ENCODE data around the gene MTG1.

DNA sequence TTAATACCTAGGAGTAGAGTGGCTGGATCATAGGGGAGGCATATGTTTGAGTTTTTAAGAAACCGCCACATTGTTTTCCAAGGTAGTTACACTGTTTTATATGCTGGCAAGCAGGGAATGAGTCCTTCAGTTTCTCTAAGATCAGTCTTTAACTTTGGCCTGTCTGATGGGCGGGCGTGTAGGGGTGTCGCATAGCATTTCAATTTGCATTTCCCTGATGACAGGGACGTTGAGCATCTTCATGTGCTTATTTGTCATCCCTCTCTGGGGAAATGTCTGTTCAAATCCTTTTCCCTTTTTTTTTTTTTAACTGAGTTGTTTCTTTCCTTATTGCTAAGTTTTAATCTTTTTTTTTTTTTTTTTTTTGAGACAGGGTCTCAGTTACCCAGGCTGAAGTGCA, 9.8 kb downstream of the MTG1 start:
- TF ChIP-seq, protein P1, sequence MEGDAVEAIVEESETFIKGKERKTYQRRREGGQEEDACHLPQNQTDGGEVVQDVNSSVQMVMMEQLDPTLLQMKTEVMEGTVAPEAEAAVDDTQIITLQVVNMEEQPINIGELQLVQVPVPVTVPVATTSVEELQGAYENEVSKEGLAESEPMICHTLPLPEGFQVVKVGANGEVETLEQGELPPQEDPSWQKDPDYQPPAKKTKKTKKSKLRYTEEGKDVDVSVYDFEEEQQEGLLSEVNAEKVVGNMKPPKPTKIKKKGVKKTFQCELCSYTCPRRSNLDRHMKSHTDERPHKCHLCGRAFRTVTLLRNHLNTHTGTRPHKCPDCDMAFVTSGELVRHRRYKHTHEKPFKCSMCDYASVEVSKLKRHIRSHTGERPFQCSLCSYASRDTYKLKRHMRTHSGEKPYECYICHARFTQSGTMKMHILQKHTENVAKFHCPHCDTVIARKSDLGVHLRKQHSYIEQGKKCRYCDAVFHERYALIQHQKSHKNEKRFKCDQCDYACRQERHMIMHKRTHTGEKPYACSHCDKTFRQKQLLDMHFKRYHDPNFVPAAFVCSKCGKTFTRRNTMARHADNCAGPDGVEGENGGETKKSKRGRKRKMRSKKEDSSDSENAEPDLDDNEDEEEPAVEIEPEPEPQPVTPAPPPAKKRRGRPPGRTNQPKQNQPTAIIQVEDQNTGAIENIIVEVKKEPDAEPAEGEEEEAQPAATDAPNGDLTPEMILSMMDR (IDR thresholded peaks at IDR 0.05): no peak
- no peak for TF ChIP-seq POLR2AphosphoS5 (IDR thresholded peaks at IDR 0.05; ENCODE audit: insufficient read depth in 1 of 2, low read depth in 1 of 2)
